Left ventricle myocardium inferior (tissue), 1 donor: ENCODE data around the gene ANKUB1. TPM values are rescaled to one million over a fixed set of nuclear protein-coding genes. Genes with fewer than 3 reads are reported as not detected.

Experiments used
- DNase-seq: peaks from one replicate; pipeline ENCODE4 v3.0.0-alpha.2; 2020
- H3K27ac ChIP-seq: fragments of 200-600 bp; replicated peaks from 2 replicates; pipeline ENCODE4 v1.8.0; 2021
- H3K27me3 ChIP-seq: fragments of 200-600 bp; 2 replicates; pipeline ENCODE4 v1.8.0; 2021; ENCODE audit warnings: low read depth
- H3K36me3 ChIP-seq: fragments of 200-600 bp; 2 replicates; pipeline ENCODE4 v1.8.0; 2021
- H3K4me1 ChIP-seq: fragments of 200-600 bp; 2 replicates; pipeline ENCODE4 v1.8.0; 2021
- H3K4me3 ChIP-seq: fragments of 200-600 bp; 2 replicates; pipeline ENCODE4 v1.8.0; 2021; ENCODE audit warnings: mild to moderate bottlenecking, moderate library complexity
- H3K9me3 ChIP-seq: fragments of 200-600 bp; replicated peaks from 2 replicates; pipeline ENCODE4 v1.8.0; 2021
- intact Hi-C: fragments of 100-400 bp; cut with micrococcal nuclease; formaldehyde crosslinking; loops from one replicate; pipeline ENCODE4 v1.11.0; 2022
- total RNA-seq: library from RNA; stranded (reverse); fragmentation: NEBNext Ultra II Directional; extraction: Animal tissue kit (Norgen Biotek cat#: 25700); gene quantifications from one replicate; pipeline ENCODE4 v1.2.1, GENCODE V29; 2021
- TF ChIP-seq, protein P1 (sequence below): fragments of 200-600 bp; IDR thresholded peaks from 2 replicates; pipeline ENCODE4 v1.8.0; 2021; ENCODE audit warnings: antibody characterized with exemption, mild to moderate bottlenecking, borderline replicate concordance
- donor health status: DM: no; HTN: yes; CAD: no; lungs with severe emphysema.

Gene ANKUB1
- total RNA-seq, 1 donor from 2014 or later = not detected

DNA sequence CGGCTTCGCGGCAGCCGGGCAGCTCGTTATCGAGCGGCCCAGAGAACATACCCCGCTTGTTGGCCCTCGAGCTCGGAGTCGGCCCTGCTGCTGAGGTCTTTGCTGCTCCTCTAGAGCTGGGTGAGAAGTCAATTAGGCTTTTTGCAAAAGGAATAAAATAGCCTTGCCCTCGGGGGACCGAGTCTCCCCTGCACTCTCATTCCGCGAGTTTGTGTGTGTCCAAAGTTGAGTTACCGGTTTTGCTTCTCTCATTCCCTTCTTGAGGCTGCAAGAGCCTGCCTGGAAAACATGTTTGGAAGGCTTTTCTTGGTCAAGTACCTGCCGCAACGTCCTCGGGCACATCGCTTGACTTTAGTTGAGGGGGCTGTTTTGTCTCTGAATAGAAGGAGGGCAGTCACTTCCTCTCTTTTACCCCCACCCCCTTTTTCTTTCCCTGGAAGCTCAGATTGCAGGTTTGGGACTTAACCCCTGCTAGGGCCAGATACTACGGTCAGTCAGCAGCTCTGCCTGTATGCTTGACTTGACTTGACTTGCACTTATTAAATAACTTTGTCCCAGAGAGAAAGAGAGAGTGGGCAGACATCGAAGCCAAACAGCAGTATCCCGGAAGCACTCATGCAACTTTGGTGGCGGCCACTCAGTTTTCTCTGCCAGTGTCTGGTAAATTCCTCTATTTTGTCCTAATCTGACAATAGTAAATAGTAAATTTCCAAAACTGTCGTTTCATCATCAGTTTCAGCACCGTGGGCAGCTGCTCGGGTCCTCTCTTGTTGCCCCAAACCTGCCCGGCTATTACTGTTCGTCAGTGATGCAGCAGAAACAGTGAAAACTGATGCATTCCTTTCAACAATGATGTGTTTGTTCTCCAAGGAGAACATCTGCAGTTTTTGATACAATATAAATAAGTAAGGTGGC, 21.3 kb upstream of the ANKUB1 start:
- peaks cover 59% of the 10 kb centered on the region for H3K4me1 ChIP-seq
- no peak for DNase-seq
- intact Hi-C loops = no loop called here

DNA sequence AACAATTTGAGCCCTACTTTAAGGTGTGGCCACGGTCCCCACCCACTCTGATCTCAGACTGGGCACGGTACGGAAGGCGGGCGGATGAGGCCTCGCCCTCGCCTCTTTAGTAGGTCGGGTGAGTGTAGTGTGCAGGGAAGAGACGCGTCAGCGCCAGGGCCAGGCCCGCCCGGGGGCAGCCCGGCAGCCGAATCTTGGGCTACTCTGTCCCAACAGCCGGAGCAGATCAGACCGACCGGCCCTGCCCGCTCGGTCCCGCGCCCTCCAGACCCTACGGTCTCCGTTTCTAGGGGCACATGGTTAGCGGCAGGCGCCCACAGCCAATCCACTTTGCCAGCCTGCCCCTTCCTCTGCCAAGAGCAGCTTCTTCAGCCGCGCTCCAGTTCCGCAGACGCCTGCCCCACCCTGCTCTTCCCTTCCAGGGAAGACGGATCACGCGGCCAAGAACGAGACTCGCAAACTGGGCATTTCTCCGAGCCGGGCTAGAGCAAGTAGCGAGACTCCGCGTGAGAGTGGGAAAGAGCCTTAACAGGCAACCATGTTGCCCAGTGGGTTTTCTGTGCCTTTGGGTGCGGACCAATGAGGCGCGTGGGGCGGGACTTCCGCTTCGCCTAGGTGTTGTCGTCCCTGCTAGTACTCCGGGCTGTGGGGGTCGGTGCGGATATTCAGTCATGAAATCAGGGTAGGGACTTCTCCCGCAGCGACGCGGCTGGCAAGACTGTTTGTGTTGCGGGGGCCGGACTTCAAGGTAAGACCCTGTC, 20.4 kb upstream of the ANKUB1 start, which contains the start of gene RNF13:
TSS of gene RNF13 (plus strand) at position 610 of the 761 bp plus-strand sequence. CDS start 32,812 bp downstream, outside the sequence.
- Histone ChIP-seq H3K4me1 (peaks cover 65% of the 10 kb centered on the region), H3K4me3 (peak within 1 kb of the TSS; percentile 88), H3K27ac (peak within 1 kb of the TSS; percentile 100), H3K9me3 (no peaks in the 10 kb centered on the region), H3K27me3 (no peaks in the 10 kb centered on the region), H3K36me3 (no peaks in the 10 kb centered on the region)
- TF ChIP-seq, protein P1, sequence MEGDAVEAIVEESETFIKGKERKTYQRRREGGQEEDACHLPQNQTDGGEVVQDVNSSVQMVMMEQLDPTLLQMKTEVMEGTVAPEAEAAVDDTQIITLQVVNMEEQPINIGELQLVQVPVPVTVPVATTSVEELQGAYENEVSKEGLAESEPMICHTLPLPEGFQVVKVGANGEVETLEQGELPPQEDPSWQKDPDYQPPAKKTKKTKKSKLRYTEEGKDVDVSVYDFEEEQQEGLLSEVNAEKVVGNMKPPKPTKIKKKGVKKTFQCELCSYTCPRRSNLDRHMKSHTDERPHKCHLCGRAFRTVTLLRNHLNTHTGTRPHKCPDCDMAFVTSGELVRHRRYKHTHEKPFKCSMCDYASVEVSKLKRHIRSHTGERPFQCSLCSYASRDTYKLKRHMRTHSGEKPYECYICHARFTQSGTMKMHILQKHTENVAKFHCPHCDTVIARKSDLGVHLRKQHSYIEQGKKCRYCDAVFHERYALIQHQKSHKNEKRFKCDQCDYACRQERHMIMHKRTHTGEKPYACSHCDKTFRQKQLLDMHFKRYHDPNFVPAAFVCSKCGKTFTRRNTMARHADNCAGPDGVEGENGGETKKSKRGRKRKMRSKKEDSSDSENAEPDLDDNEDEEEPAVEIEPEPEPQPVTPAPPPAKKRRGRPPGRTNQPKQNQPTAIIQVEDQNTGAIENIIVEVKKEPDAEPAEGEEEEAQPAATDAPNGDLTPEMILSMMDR = no peak
- intact Hi-C loops = no loop called here
- peak; percentile 99 for DNase-seq

More for the DNA sequence above, 21.3 kb upstream of the ANKUB1 start:
- Histone ChIP-seq H3K27me3 (no peaks in the 10 kb centered on the region), H3K9me3 (no peaks in the 10 kb centered on the region), H3K27ac (peak overlapping the region; percentile 100), H3K36me3 (no peaks in the 10 kb centered on the region), H3K4me3 (peak overlapping the region; percentile 88)
- TF ChIP-seq, protein P1 = no peak

DNA sequence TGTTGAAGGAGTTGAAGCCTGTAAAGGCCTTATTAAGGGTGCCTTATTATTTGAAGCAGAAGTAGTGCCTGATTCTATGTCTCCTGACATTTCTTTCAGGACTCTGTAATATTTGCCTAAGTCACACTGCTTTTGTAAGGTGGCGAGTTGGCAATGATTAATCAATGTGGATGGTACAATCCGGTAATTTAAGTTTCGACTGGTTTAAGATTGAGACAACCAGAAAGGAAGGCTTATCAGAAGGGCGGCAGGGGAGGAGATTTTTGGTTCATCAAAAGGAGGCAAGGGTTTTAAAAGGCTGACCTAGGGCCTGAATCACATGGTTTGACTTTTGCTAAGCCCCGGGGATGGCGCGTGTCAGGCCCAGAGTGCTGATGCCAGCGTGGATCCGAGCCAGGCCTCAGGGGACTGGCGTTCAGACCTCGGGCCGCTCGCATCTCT, 19.8 kb upstream of the ANKUB1 start:
- no peaks in the 10 kb centered on the region for H3K36me3 ChIP-seq
- no peak for DNase-seq
- H3K27ac ChIP-seq = peak overlapping the region; percentile 100
- intact Hi-C loops = no loop called here
- H3K9me3 ChIP-seq = no peaks in the 10 kb centered on the region
- H3K4me1 ChIP-seq = peaks cover 59% of the 10 kb centered on the region
- H3K27me3 ChIP-seq = no peaks in the 10 kb centered on the region
- peak overlapping the region; percentile 88 for H3K4me3 ChIP-seq
- TF ChIP-seq, protein P1 = no peak

GRCh38 chr3:149810846-149811245, 18.5 kb upstream of the ANKUB1 start:
- Histone ChIP-seq H3K36me3 (no peaks in the 10 kb centered on the region), H3K4me1 (peaks cover 45% of the 10 kb centered on the region), H3K9me3 (no peaks in the 10 kb centered on the region), H3K4me3 (no peak overlapping the region), H3K27me3 (no peaks in the 10 kb centered on the region), H3K27ac (no peak overlapping the region)
- DNase-seq = no peak
- TF ChIP-seq, protein P1 = no peak
- intact Hi-C loops = no loop called here

GRCh38 chr3:149809699-149810098, 17.3 kb upstream of the ANKUB1 start:
- intact Hi-C loops = no loop called here
- no peak for DNase-seq
- TF ChIP-seq, protein P1 = no peak

More at GRCh38 chr3:149809699-149810098, 17.3 kb upstream of the ANKUB1 start:
- Histone ChIP-seq H3K36me3 (no peaks in the 10 kb centered on the region), H3K27ac (no peak overlapping the region), H3K4me3 (no peak overlapping the region), H3K9me3 (no peaks in the 10 kb centered on the region), H3K4me1 (peaks cover 34% of the 10 kb centered on the region), H3K27me3 (no peaks in the 10 kb centered on the region)
